Mesenteric fat pad (tissue), 1 donor: Measurements from ENCODE around the gene PNN. TPM values are rescaled to one million over a fixed set of nuclear protein-coding genes. Genes with fewer than 3 reads are reported as not detected.
"Not testable (repeated sequence)": the region's sequence is repeated elsewhere in the genome, so short reads cannot be mapped to it uniquely, and the experiment has no call there.

Experiments used
- DNase-seq: peaks from one replicate; pipeline ENCODE4 v3.0.0-alpha.2; 2020; ENCODE audit warnings: low spot score
- long read RNA-seq: library from polyadenylated mRNA; unstranded; transcript quantifications from one replicate; pipeline ENCODE4 v2.0.0, GENCODE V29; 2020
- total RNA-seq: library from RNA; stranded (reverse); fragmentation: NEBNext Ultra II Directional; extraction: Animal tissue kit (Norgen Biotek cat#: 25700); gene quantifications from one replicate; pipeline ENCODE4 v1.2.1, GENCODE V29; 2021
- donor health status: DM: yes; HTN: yes; CAD: no.

PNN gene
- 43.9 TPM for total RNA-seq
- long read RNA-seq, transcript PNN-201 (9 exons, 3,576 nt), result major isoform, 45 of 70 reads
- long read RNA-seq, partial matches to known transcripts, result 11 of 70 reads
- long read RNA-seq, other reads (novel, unspliced or antisense), result 14 of 70 reads

GRCh38 chr14:39174560-39175444 lies at the start of gene PNN:
PNN (plus strand) TSS chr14:39175254; CDS start chr14:39175280, 26 bp downstream.
- peak; percentile 97 for DNase-seq

GRCh38 chr14:39137835-39138234 lies 37.2 kb upstream of the PNN start:
- not testable (repeated sequence) for DNase-seq

- no peak for DNase-seq
These were observed 36.6 kb upstream of the PNN start for GRCh38 chr14:39138440-39138839.

- DNase-seq, result no peak
These were observed 34.9 kb upstream of the PNN start for GRCh38 chr14:39140170-39140569.

GRCh38 chr14:39141623-39142022 lies 33.4 kb upstream of the PNN start:
- not testable (repeated sequence) for DNase-seq

- not testable (repeated sequence) for DNase-seq
These were observed 31.8 kb upstream of the PNN start for GRCh38 chr14:39143226-39143625.

GRCh38 chr14:39145266-39145966 lies 29.6 kb upstream of the PNN start:
- DNase-seq, result no peak

GRCh38 chr14:39154594-39155189 lies 20.4 kb upstream of the PNN start:
- no peak for DNase-seq

GRCh38 chr14:39157491-39157890 lies 17.6 kb upstream of the PNN start:
- DNase-seq, result no peak

GRCh38 chr14:39158222-39158858 lies 16.7 kb upstream of the PNN start:
- DNase-seq, result no peak

- no peak for DNase-seq
These were observed 14.6 kb upstream of the PNN start for GRCh38 chr14:39160494-39160893.

GRCh38 chr14:39167797-39168320 lies 7.2 kb upstream of the PNN start:
- DNase-seq, result not testable (repeated sequence)

GRCh38 chr14:39168591-39168990 lies 6.5 kb upstream of the PNN start:
- no peak for DNase-seq

GRCh38 chr14:39169541-39169900 lies 5.5 kb upstream of the PNN start:
- DNase-seq, result no peak

GRCh38 chr14:39173198-39173597 lies 1.9 kb upstream of the PNN start:
- DNase-seq, result no peak

- DNase-seq, result peak; percentile 91
These were observed 600 bp downstream of the PNN start for GRCh38 chr14:39175445-39176262.

GRCh38 chr14:39176263-39177167 lies 1.5 kb downstream of the PNN start:
- no peak for DNase-seq

- DNase-seq, result no peak
These were observed 2.1 kb downstream of the PNN start for GRCh38 chr14:39177168-39177545.

GRCh38 chr14:39179042-39179441 lies 4.0 kb downstream of the PNN start:
- no peak for DNase-seq
